HEK293 (cell line): ENCODE results near the gene CEP68.

Source experiments
- CTCF ChIA-PET: fragments of 350-600 bp; formaldehyde crosslinking; extraction: SDS; loops from one replicate; lab custom pipeline; 2021; ENCODE audit warnings: antibody characterized with exemption; lab: Yijun Ruan, JAX
- POLR2A ChIA-PET: fragments of 300-600 bp; formaldehyde crosslinking; extraction: SDS; loops from one replicate; lab custom pipeline; 2020; ENCODE audit warnings: antibody characterized with exemption, inconsistent platforms; lab: Yijun Ruan, JAX
- H3K27ac ChIP-seq: fragments of 200-500 bp; sonication (Bioruptor generic); 2 replicates; pipeline ENCODE4 v1.5.1; 2014; ENCODE audit warnings: low read depth, low read length, control low read depth, inconsistent platforms; ENCODE audit errors: extremely low read depth
- H3K36me3 ChIP-seq, 2 experiments: fragments of 200-500 bp in 1 of 2; sonication (Bioruptor generic) in 1 of 2; 1 replicate in 1 of 2; 2 replicates in 1 of 2; pipeline ENCODE4 v1.5.1; 2014 to 2017; ENCODE audit warnings: inconsistent platforms in 2 of 2, low read length in 2 of 2; ENCODE audit not compliant: control insufficient read depth in 2 of 2, insufficient read depth in 1 of 2
- H3K4me1 ChIP-seq: fragments of 200-500 bp; sonication (Bioruptor generic); 2 replicates; pipeline ENCODE4 v1.5.1; 2014; ENCODE audit warnings: mild to moderate bottlenecking, low read length, inconsistent platforms; ENCODE audit not compliant: control insufficient read depth, insufficient read depth
- H3K4me3 ChIP-seq: 2 replicates; pipeline ENCODE4 v1.5.1; 2011; ENCODE audit warnings: low read depth, mild to moderate bottlenecking, control low read depth, low read length, moderate library complexity
- H3K9me3 ChIP-seq: fragments of 200-500 bp; sonication (Bioruptor generic); 2 replicates; pipeline ENCODE4 v1.5.1; 2014; ENCODE audit warnings: low read depth, low read length, inconsistent platforms; ENCODE audit not compliant: control insufficient read depth, insufficient read depth
- HOXC10 ChIP-seq: sonication (generic); formaldehyde crosslinking; IDR thresholded peaks from 2 replicates; pipeline ENCODE4 v1.8.1; 2023; ENCODE audit warnings: mild to moderate bottlenecking, missing genetic modification reagents
- HOXD13 ChIP-seq: sonication (generic); formaldehyde crosslinking; IDR thresholded peaks from 2 replicates; pipeline ENCODE4 v1.8.0; 2022; ENCODE audit warnings: missing genetic modification reagents, borderline replicate concordance
- MYNN ChIP-seq: fragments of 450-650 bp; formaldehyde crosslinking; IDR thresholded peaks from 2 replicates; pipeline ENCODE4 v1.5.1; 2016; ENCODE audit warnings: missing biosample characterization, missing genetic modification characterization, borderline replicate concordance
- PRDM10 ChIP-seq: fragments of 450-650 bp; formaldehyde crosslinking; IDR thresholded peaks from 2 replicates; pipeline ENCODE4 v1.5.1; 2016; ENCODE audit warnings: missing biosample characterization, missing genetic modification characterization
- PRDM6 ChIP-seq: fragments of 450-650 bp; formaldehyde crosslinking; IDR thresholded peaks from 2 replicates; pipeline ENCODE4 v1.5.1; 2017; ENCODE audit warnings: missing biosample characterization, missing genetic modification characterization
- SCRT1 ChIP-seq: fragments of 450-650 bp; formaldehyde crosslinking; IDR thresholded peaks from 2 replicates; pipeline ENCODE4 v1.5.1; 2016; ENCODE audit warnings: missing biosample characterization, missing genetic modification characterization, borderline replicate concordance
- WT1 ChIP-seq: fragments of 450-650 bp; formaldehyde crosslinking; IDR thresholded peaks from 2 replicates; pipeline ENCODE4 v1.5.1; 2016; ENCODE audit warnings: missing biosample characterization, missing genetic modification characterization
- YY1 ChIP-seq: fragments of 450-650 bp; formaldehyde crosslinking; IDR thresholded peaks from 2 replicates; pipeline ENCODE4 v1.5.1; 2018; ENCODE audit warnings: missing biosample characterization, missing genetic modification characterization
- YY2 ChIP-seq: fragments of 450-650 bp; formaldehyde crosslinking; IDR thresholded peaks from 2 replicates; pipeline ENCODE4 v1.5.1; 2016; ENCODE audit warnings: missing biosample characterization, missing genetic modification characterization
- ZBTB1 ChIP-seq: fragments of 450-650 bp; formaldehyde crosslinking; IDR thresholded peaks from 2 replicates; pipeline ENCODE4 v1.5.1; 2016; ENCODE audit warnings: missing biosample characterization, missing genetic modification characterization
- ZNF280D ChIP-seq: fragments of 450-650 bp; formaldehyde crosslinking; IDR thresholded peaks from 2 replicates; pipeline ENCODE4 v1.5.1; 2016; ENCODE audit warnings: missing biosample characterization, missing genetic modification characterization
- ZNF350 ChIP-seq: fragments of 450-650 bp; formaldehyde crosslinking; IDR thresholded peaks from 2 replicates; pipeline ENCODE4 v1.5.0; 2017; ENCODE audit warnings: missing biosample characterization, mild to moderate bottlenecking, missing genetic modification characterization
- ZNF366 ChIP-seq: fragments of 450-650 bp; formaldehyde crosslinking; conservative IDR thresholded peaks from 2 replicates; pipeline ENCODE4 v1.5.1; 2016; ENCODE audit warnings: missing biosample characterization, missing genetic modification characterization
- ZNF398 ChIP-seq: fragments of 450-650 bp; formaldehyde crosslinking; IDR thresholded peaks from 2 replicates; pipeline ENCODE4 v1.5.1; 2017; ENCODE audit warnings: missing biosample characterization, missing genetic modification characterization
- ZNF423 ChIP-seq: fragments of 450-650 bp; formaldehyde crosslinking; IDR thresholded peaks from 2 replicates; pipeline ENCODE4 v1.5.1; 2016; ENCODE audit warnings: missing biosample characterization, missing genetic modification characterization
- ZNF549 ChIP-seq: fragments of 450-650 bp; IDR thresholded peaks from 2 replicates; pipeline ENCODE4 v1.5.1; 2018; ENCODE audit warnings: missing biosample characterization, missing genetic modification characterization, mild to moderate bottlenecking, inconsistent platforms, moderate library complexity
- ZNF571 ChIP-seq: fragments of 450-650 bp; formaldehyde crosslinking; IDR thresholded peaks from 2 replicates; pipeline ENCODE4 v1.5.0; 2017; ENCODE audit warnings: missing biosample characterization, missing genetic modification characterization
- ZNF610 ChIP-seq: fragments of 450-650 bp; formaldehyde crosslinking; IDR thresholded peaks from 2 replicates; pipeline ENCODE4 v1.5.1; 2016; ENCODE audit warnings: missing biosample characterization, missing genetic modification characterization, borderline replicate concordance
- ZNF707 ChIP-seq: fragments of 450-650 bp; formaldehyde crosslinking; IDR thresholded peaks from 2 replicates; pipeline ENCODE4 v1.5.1; 2016; ENCODE audit warnings: missing biosample characterization, missing genetic modification characterization
- ZSCAN18 ChIP-seq: fragments of 450-650 bp; formaldehyde crosslinking; IDR thresholded peaks from 2 replicates; pipeline ENCODE4 v1.5.1; 2016; ENCODE audit warnings: missing biosample characterization, missing genetic modification characterization

The CEP68 gene

GRCh38 chr2:65031341-65032018 lies 24.7 kb upstream of the CEP68 start (continued):
- peak; percentile 71 for TF ChIP-seq PRDM6 (tag by site-specific recombination)
- no peak for TF ChIP-seq YY2 (tag by site-specific recombination)
- TF ChIP-seq ZBTB1 (tag by site-specific recombination): no peak
- no peak for TF ChIP-seq ZNF280D (tag by site-specific recombination)
- no peak for TF ChIP-seq ZNF350 (tag by site-specific recombination)
- TF ChIP-seq ZNF707 (tag by site-specific recombination): no peak
- peak; percentile 45; the same call in 1 of the 2 replicates for TF ChIP-seq SCRT1
- TF ChIP-seq ZNF610 (tag by site-specific recombination): no peak
- TF ChIP-seq HOXC10 (CRISPR knock-in tag): no peak
- no peak for TF ChIP-seq ZNF423
- TF ChIP-seq HOXD13 (CRISPR knock-in tag): no peak
- TF ChIP-seq ZSCAN18: no peak

- Histone ChIP-seq H3K4me1 (peaks cover 9% of the 10 kb centered on the region), H3K4me3 (no peak overlapping the region), H3K9me3 (no peaks in the 10 kb centered on the region), H3K27ac (no peak overlapping the region; the same call in 1 of the 2 replicates), H3K36me3 (peaks cover 4% of the 10 kb centered on the region in 2 experiments; a peak in 2 of 3 replicates)
- POLR2A ChIA-PET: no interaction called here
- CTCF ChIA-PET: interaction anchor here (0.6 to 3.0 kb wide), 3 partner anchors 44 to 1302 kb away, joined by 3 to 14 read pairs (median 5); no protein-coding TSS in a partner anchor
- TF ChIP-seq ZNF571 (tag by site-specific recombination): no peak
- no peak for TF ChIP-seq ZNF549
- no peak for TF ChIP-seq YY2 (tag by site-specific recombination)
- TF ChIP-seq PRDM10: 0 out of 2 replicates have a peak, but pooled peaks have one; percentile 19
- no peak for TF ChIP-seq MYNN (tag by site-specific recombination)
- TF ChIP-seq WT1: peak; percentile 94
- TF ChIP-seq ZNF366 (tag by site-specific recombination): no peak
- TF ChIP-seq YY1 (tag by site-specific recombination): no peak
- peak; percentile 50; the same call in 1 of the 2 replicates for TF ChIP-seq PRDM6 (tag by site-specific recombination)
- 0 out of 2 replicates have a peak, but pooled peaks have one; percentile 0 for TF ChIP-seq ZNF398 (tag by site-specific recombination)
These were observed 23.9 kb upstream of the CEP68 start for GRCh38 chr2:65032019-65032975.
